Activated T-cell treated with anti-CD3 and anti-CD28 coated beads, Interleukin-2, amount 50 U/mL, for 4 hours (primary cell): ENCODE data around the gene RABGGTA. TPM values are rescaled to one million over a fixed set of nuclear protein-coding genes. Genes with fewer than 3 reads are reported as not detected.
A peak's percentile ranks its signal among the peaks of the same experiment; 100 is the strongest.

Experiments used
- ATAC-seq, 2 donors: fragments of 200-7000 bp; cut with Tn5 transposase; one replicate each; pipeline ENCODE4 v1.10.0; 2021
- DNase-seq: peaks from one replicate; pipeline ENCODE4 v3.0.0-alpha.2; 2020
- H3K27me3 Mint-ChIP-seq: one replicate; pipeline ENCODE4 v1.8.0; 2021; ENCODE audit warnings: low read depth, mixed read lengths
- H3K36me3 Mint-ChIP-seq: one replicate; pipeline ENCODE4 v1.8.0; 2022; ENCODE audit warnings: mixed read lengths; ENCODE audit not compliant: insufficient read depth
- H3K4me1 Mint-ChIP-seq: one replicate; pipeline ENCODE4 v1.8.0; 2021; ENCODE audit warnings: low read depth, mixed read lengths
- H3K4me3 Mint-ChIP-seq: one replicate; pipeline ENCODE4 v1.8.0; 2021; ENCODE audit warnings: mild to moderate bottlenecking, moderate library complexity, mixed read lengths
- H3K9me3 Mint-ChIP-seq: one replicate; pipeline ENCODE4 v1.8.0; 2021; ENCODE audit warnings: mixed read lengths
- total RNA-seq, 3 donors: library from RNA; stranded (reverse); gene quantifications; one replicate each; pipeline ENCODE4 v1.2.1, GENCODE V29; 2021

Gene RABGGTA
- total RNA-seq, 3 donors from 2014 or later: 52.2 to 58.8 (median 53.4) TPM

DNA sequence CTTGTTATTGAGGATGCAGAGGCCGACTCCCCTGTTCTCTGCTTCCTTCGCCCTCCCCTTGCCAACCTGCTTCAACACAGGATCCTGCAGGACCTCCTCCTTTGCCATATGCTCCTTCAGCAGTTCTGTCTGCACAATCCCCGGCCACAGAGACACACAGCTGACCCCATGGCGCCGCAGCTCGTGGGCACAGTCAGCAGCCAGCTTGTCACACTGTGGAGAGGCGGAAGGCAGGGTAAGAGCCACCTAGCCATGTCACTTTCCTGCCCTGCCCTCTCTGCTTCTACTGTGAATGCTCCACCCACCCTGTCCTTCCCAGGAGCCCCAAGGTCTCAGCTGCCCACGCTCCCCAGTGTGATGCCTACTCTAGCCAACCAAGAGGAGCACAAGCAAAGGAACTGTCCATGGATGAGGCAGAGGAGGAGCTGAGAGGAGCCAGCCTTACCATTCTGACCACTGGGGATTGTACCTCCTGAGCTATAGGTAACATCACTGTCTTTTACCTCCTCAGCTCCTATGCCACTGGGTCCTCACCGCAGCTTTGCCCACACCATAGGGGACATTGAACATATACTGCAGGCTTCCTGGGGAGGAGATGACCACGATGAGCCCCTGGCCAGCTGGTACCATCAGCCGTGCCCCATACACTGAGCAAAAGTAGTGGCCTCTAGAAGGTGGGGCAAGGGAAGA is 20.9 kb upstream of the RABGGTA start:
- Mint-ChIP-seq H3K4me1 (peaks cover 26% of the 10 kb centered on the region), H3K27me3 (no peaks in the 10 kb centered on the region), H3K9me3 (no peaks in the 10 kb centered on the region), H3K36me3 (peaks cover 44% of the 10 kb centered on the region), H3K4me3 (no peak overlapping the region)
- no peak for ATAC-seq
- DNase-seq: no peak

DNA sequence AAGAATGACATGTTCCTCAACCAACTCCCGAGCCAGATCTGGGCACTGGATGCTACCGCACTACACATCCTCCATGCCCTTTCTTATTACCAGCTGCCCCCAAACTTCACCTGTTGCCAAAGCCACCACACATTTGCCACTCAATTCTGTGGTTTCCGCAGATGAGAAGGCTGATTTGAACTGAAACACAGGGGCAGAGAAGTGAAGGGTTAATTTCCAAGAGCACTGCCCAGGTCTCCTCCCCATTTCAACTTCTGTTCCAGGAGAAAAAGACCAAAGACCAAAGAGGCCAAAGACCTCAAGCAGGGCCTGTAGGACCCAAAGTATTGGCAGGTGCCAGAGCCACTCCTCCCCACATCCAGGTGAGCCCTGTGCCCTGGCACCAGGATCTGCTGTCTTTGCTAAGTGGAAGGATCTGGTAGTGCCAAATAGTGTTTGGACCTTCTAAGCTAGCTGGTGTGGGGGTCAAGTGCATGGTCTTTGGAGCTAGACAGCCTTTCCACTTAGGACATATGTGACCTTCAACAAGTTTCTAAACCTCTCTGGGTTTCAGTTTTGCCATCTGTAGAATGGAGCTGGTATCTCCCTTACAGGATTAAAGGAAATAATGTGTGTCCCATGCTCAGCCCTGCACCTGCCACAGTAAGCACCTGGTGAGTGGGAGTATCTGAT is 20.2 kb upstream of the RABGGTA start:
- DNase-seq: no peak
- H3K9me3 Mint-ChIP-seq: no peaks in the 10 kb centered on the region
- H3K27me3 Mint-ChIP-seq: no peaks in the 10 kb centered on the region
- peaks cover 43% of the 10 kb centered on the region for H3K36me3 Mint-ChIP-seq
- no peak for ATAC-seq
- H3K4me3 Mint-ChIP-seq: no peak overlapping the region
- peaks cover 19% of the 10 kb centered on the region for H3K4me1 Mint-ChIP-seq

DNA sequence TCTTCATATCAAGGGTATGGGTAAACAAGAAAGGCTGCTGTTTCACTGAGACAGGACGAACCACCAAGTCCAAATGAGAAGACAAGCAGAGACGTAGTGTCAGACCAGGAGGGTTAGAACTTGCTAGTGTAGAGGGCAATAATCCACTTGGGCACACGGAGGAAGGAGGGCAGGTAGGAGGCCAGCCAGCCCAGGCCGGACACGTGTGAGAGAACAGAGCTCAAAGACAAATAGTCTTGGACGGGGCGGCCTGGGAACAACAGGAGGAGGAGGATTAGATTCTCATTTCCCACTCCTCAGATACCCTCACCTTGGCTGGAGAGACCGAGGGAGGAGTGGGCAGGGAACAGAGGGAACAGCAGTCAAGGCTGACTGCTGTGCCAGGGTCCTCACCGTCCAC is 19.3 kb upstream of the RABGGTA start:
- Mint-ChIP-seq H3K9me3 (no peaks in the 10 kb centered on the region), H3K36me3 (peaks cover 36% of the 10 kb centered on the region), H3K27me3 (no peaks in the 10 kb centered on the region), H3K4me1 (peaks cover 13% of the 10 kb centered on the region), H3K4me3 (no peak overlapping the region)
- DNase-seq (no peak), ATAC-seq (no peak)

DNA sequence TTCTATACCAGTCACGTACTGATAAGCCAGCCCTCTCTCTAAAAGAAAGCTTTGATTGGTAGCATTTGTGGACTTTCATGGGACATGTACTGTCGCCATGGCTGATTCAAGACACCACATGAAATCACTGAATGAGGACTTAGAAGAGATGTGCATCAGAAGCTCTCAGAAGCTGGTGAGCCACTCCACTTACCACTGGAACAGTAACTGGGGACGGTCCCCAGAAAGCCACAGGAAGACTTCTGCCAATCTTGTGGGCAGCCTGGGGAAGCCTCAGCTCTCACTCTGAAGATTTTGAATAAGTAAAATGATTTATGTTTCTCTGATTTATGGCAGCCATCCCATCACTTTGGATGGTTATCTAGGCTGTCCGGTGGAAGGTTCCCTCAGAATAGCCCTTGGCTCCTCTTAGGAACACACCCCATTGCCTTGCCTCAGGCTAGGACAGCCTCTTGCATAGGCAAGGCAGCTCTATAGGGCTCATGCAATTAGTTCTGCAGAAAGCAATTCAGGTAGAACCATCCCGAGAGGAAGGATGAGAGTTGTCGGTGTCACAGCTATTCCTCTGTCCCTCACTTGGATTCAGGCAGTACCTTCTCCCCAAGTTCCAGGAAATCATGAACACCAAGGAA is 18.4 kb upstream of the RABGGTA start:
- H3K36me3 Mint-ChIP-seq: peaks cover 32% of the 10 kb centered on the region
- no peaks in the 10 kb centered on the region for H3K27me3 Mint-ChIP-seq
- no peaks in the 10 kb centered on the region for H3K9me3 Mint-ChIP-seq
- no peak overlapping the region for H3K4me3 Mint-ChIP-seq
- H3K4me1 Mint-ChIP-seq: peaks cover 11% of the 10 kb centered on the region
- ATAC-seq: peak; percentile 98 to 100
- DNase-seq: no peak

DNA sequence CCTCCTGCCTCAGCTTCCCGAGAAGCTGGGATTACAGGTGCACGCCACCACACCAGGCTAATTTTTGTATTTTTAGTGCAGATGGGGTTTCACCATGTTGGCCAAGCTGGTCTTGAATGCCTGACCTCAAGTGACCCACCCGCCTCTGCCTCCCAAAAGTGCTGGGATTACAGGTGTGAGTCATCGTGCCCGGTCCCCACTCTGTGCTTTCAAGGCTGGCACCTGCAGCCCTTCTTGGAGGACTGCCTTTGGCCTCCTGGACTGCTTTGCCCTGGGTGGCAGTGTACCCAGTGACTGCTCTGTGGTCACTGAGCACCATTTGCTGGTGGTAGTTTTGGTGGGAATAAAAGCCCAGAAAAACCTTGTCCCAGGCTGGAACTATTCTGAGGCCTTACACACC is 15.6 kb upstream of the RABGGTA start:
- Mint-ChIP-seq H3K4me3 (no peak overlapping the region), H3K4me1 (peaks cover 11% of the 10 kb centered on the region), H3K36me3 (peaks cover 18% of the 10 kb centered on the region), H3K9me3 (no peaks in the 10 kb centered on the region), H3K27me3 (no peaks in the 10 kb centered on the region)
- ATAC-seq (no peak), DNase-seq (no peak)

DNA sequence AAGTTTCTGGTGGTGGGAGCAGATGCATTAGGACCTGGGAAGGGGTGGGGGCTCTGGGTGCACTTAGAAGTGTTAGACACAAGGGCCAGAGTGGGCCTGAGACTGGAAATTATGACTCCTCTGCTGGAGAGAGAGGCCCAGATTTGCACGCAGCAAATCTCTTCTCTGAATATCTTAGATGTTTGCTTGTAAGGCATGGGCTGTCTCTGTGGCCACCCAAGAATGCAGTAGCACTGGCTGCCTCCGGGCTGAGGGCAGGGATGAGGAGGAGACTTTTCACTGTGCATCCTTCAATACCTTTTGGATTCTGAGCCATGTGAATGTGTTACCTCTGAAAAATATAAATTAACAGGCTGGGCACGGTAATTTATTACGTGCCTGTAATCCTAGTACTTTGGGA is 14.0 kb upstream of the RABGGTA start:
- Mint-ChIP-seq H3K9me3 (no peaks in the 10 kb centered on the region), H3K36me3 (peaks cover 6% of the 10 kb centered on the region), H3K4me1 (peaks cover 14% of the 10 kb centered on the region), H3K27me3 (no peaks in the 10 kb centered on the region), H3K4me3 (no peak overlapping the region)
- DNase-seq (no peak), ATAC-seq (no peak)

DNA sequence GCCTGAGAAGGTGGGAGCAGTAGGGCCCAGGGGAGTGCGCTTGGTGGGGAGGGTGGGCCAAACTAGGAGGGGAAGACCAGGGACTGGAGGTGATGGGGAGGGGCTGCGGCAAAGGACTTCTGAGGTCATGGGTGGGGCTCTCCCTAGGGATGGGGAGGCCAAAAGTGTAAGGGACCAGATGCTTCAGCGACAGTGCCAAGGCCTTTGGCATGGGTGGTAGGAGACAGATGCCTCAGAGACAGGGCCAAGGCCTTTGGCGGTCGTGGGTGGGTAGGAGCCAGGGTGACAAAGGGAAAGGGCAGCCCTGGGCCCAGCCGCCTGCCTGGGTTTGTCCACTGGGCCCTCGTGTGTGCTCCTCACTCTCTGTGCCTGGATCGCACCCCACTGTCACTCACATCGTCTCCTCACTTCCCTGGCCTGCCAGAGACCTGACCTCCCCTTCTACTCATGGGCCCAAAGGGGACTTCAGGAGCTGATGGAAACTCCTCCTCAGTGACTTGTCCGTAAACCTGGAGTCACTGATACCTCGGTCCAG is 13.2 kb upstream of the RABGGTA start:
- H3K9me3 Mint-ChIP-seq: no peaks in the 10 kb centered on the region
- no peak for ATAC-seq
- DNase-seq: no peak
- no peaks in the 10 kb centered on the region for H3K36me3 Mint-ChIP-seq
- H3K4me1 Mint-ChIP-seq: peaks cover 14% of the 10 kb centered on the region
- H3K27me3 Mint-ChIP-seq: no peaks in the 10 kb centered on the region
- H3K4me3 Mint-ChIP-seq: no peak overlapping the region

DNA sequence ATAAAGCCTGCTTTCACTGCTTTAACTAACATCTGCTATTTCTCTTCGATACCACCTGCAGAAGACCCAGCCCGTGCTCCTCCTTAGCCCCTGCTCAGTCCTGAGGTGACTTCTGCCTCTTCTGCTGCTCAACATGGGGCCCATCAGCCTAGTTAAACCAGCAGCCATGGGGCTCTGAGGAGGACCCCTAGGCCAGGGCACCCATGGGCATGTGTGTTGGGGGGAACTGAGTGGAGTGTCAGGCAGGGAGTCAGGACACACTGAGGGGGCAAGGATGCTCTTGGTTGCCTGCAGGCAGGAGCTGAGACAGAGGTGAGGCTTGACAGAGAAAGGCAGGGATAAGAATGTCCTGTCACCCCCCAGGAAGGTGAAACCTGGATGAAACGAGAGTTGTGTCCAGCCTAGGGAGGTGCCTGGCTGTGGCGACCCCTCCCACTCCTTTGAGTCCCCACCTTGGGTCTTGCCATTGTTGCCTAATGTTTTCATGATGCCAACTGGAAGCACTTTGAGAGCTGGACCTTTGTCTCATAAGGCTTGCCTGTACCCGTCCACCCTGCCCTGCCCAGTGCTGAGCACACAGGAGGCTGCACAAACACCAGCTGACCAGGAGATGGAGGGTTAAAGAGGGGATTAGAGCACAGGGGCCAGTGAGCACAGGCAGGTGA is 12.5 kb upstream of the RABGGTA start:
- peaks cover 18% of the 10 kb centered on the region for H3K4me1 Mint-ChIP-seq
- ATAC-seq: no peak
- DNase-seq: no peak
- H3K27me3 Mint-ChIP-seq: no peaks in the 10 kb centered on the region
- H3K9me3 Mint-ChIP-seq: no peaks in the 10 kb centered on the region
- no peak overlapping the region for H3K4me3 Mint-ChIP-seq
- no peaks in the 10 kb centered on the region for H3K36me3 Mint-ChIP-seq

DNA sequence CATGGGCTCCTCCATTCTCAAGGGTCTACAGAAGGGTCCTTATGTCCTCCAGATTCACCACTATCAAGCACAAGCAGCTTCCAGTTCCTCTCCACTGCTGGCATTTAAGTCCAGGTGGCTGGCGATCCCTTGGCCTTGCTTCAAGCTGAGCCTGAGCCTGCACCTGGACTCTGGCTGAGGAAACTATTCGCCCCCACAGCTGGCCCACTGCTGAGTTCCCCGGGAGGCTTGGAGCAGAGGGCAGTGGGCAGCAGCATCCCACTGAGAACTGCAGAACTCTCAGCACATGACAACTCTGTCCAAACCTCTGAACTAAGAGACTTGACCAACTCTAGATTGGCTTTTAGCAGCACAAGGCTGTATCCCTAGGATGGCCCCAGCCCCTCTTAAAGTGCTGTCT is 11.3 kb upstream of the RABGGTA start:
- no peak for DNase-seq
- peaks cover 30% of the 10 kb centered on the region for H3K4me1 Mint-ChIP-seq
- H3K4me3 Mint-ChIP-seq: no peak overlapping the region
- no peaks in the 10 kb centered on the region for H3K9me3 Mint-ChIP-seq
- ATAC-seq: no peak
- no peaks in the 10 kb centered on the region for H3K36me3 Mint-ChIP-seq
- H3K27me3 Mint-ChIP-seq: no peaks in the 10 kb centered on the region

DNA sequence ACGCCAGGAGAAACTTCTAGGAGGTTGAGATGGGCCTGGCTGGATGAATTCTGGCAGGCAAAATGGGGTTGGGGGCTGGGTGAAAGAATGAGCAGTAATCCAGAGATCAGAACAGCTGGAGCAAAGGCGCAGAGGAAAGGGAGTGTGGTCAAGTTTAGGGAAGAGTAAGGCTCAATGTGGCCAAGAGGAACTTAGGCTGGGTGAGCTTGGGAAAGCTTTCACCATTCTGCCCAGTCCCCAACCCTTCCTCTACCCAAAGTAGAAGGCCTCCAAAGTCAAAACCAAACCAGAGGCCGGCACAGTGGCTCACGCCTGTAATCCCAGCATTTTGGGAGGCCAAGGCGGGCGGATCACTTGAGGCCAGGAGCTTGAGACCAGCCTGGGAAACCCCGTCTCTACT is 10.2 kb upstream of the RABGGTA start:
- peaks cover 41% of the 10 kb centered on the region for H3K4me1 Mint-ChIP-seq

DNA sequence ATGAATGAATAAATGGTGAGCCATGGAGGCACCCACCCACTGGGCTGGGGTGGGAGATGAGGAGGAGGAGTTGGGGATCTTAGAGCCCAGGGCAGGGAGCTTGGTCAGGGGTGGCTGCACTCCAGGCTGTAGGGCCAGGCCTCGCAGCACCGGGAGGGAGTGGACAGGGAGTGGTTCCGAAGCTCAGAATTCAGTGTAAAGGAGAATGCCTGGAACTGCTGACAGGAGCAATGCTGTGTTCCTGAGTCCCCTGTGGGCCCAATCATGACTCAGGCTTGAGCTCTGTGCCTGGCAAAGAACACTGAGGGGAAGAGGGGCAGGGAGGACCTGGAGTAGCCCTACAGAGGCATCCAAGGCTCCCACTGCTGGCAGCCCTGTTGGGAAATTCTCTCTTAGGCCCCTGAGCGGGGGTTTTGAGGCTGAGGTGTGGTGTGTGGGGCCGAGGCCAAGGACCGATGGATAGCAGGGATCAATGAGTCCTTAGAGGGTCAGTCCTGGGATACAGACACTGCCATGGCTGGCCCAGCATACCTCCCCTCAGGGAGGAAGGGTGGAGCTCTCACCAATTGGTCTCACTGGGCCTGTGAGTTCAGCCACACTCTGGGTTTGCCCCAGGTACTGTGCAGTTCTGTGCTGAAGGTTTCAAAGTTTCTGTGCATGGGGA is 9.5 kb upstream of the RABGGTA start:
- no peak overlapping the region for H3K4me3 Mint-ChIP-seq
- no peak for ATAC-seq
- DNase-seq: no peak
- H3K4me1 Mint-ChIP-seq: peaks cover 41% of the 10 kb centered on the region
- H3K9me3 Mint-ChIP-seq: no peaks in the 10 kb centered on the region
- H3K27me3 Mint-ChIP-seq: no peaks in the 10 kb centered on the region
- no peaks in the 10 kb centered on the region for H3K36me3 Mint-ChIP-seq

More for the DNA sequence above, 10.2 kb upstream of the RABGGTA start:
- Mint-ChIP-seq H3K4me3 (no peak overlapping the region), H3K27me3 (no peaks in the 10 kb centered on the region), H3K36me3 (no peaks in the 10 kb centered on the region), H3K9me3 (no peaks in the 10 kb centered on the region)
- no peak for ATAC-seq
- no peak for DNase-seq

DNA sequence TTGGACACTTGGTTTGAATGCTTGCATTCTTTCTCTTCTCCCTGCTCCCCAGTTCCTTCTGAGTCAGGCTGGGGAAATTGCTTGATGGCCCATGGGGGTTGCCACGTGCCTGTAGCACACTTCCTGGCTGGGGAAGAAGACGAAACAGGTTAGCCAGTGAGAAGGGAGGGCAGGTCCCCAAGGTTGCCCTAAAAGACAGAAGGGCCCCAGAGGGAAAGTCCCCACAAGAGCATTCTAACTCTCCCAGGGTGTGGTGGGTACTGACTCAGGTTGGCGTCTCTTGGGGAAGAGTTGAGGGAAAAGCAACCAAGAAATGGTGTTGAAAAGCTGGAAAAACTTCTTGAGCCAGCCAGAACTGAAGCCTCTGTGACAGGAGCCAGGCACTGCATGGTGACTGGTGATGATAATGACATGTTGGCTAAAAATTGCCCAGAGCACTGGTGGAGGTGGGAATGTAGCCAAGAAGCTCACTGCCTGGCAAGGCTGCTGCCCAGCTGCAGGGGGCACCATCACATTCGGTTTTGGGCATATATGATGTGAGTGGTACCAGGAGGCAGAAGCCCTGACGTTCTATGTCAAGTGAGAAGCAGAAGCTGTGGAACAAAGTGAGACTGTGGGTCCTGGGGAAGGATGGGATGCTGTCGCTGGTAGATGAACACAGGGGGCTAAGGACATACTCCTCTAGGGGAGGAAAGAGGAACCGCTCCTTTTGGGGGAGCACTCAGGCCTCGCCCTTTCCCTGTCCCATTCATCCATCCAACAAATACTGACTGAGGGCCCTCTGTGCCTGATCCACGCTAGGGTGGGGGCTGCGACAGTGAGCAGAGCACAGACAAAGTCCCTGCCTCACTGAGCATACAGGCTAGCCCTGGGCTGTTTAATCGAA is 8.1 kb upstream of the RABGGTA start:
- H3K36me3 Mint-ChIP-seq: no peaks in the 10 kb centered on the region
- ATAC-seq (peak; percentile 91), DNase-seq (peak; percentile 41)
- no peaks in the 10 kb centered on the region for H3K9me3 Mint-ChIP-seq
- H3K27me3 Mint-ChIP-seq: no peaks in the 10 kb centered on the region
- peak overlapping the region; percentile 48 for H3K4me3 Mint-ChIP-seq
- peaks cover 50% of the 10 kb centered on the region for H3K4me1 Mint-ChIP-seq

DNA sequence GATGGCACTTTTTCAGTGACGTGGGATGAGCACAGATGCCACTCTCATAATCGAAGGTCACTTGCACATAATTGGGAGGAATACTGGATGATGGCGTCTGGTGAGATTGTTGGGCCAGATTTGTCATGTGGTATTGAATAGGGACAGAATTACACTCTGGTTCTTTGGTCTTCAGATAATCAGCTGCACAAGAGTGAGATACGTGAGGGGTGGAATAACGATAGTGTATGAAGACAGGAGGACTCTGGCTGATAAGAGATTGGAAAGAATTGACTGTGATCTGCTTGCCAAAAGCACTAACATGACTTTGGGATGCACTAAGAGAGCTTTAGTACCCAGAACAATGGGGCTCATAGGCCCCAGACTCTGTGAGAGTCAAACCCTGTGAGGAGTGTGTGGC is 7.0 kb upstream of the RABGGTA start:
- DNase-seq (no peak), ATAC-seq (no peak)
- no peaks in the 10 kb centered on the region for H3K9me3 Mint-ChIP-seq
- H3K4me1 Mint-ChIP-seq: peaks cover 60% of the 10 kb centered on the region
- H3K4me3 Mint-ChIP-seq: no peak overlapping the region
- no peaks in the 10 kb centered on the region for H3K36me3 Mint-ChIP-seq
- no peaks in the 10 kb centered on the region for H3K27me3 Mint-ChIP-seq
